ELF-1 (cell line): Measurements from ENCODE around the gene CBX1.
A peak's percentile ranks its signal among the peaks of the same experiment; 100 is the strongest.

ENCODE experiments used
- DNase-seq: peaks from one replicate; pipeline ENCODE4 v3.0.0-alpha.2; 2016; ENCODE audit warnings: low read depth, low spot score

CBX1 gene

DNA sequence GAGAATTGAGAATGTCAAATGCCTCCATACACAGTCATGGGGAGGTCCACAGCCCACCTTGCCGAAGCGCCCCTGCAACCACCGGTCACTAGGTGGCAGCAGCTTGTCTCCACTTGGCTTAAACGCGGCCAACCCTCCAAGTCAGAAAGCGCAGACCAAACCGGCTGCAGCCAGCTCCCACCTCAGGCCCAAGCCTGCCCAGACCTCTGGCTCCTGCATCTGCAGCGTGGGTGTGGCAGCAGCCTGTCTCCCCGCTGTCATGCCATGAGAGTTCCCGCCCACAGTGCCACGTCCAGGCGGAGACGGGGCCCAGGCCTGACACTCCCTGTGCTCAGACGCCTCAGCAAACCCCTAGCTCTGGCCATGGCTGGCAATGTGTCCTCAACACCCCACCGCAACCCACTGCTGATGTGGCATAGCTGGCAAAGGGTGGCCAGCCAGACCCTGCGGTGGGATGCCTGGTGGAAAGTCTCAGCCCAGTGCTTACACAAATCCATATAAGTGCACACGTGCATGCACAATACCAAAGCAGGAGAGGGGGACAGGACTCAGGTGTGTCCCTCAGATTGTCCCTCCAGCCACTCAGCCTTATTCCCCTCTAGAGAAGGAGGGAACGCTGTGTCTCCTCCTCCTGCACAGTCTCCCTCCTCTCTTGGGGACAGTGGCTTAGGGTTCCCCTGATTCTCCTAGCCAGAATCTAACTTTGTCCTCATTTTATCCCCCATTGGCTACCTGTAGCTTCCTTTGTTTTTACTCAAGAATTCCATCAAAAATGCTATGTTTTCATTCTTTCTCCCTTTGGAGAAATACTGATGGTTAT, 74.6 kb downstream of the CBX1 start:
- DNase-seq = peak; percentile 97

DNA sequence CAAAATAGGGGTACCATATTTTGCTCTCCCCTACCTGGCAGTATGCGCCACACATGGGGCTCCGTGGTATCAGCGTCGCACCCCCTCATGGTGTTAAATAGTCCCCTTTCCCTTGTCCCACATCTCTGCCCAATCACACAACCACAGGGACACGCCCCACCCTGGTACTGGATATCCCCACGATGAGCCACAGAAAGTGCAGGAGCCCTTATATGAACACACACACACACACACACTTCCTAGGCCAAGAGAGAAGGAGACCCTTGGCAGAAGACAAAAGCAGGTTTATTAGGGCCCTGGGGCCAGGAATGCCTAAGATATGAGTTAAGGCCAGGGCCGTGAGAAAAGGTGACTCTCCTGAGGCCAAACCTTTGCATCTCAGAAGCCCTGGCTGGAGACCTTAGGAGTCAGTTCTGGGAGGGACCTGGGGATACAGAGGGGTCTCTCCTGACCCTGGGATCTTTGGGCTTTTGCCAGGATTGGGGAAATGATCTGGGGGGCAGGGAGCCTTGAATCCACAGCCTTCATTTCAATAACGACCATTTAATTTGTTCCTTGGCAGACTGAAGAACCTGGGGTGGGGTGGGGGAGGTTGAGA, 75.3 kb downstream of the CBX1 start:
- DNase-seq = peak; percentile 88

DNA sequence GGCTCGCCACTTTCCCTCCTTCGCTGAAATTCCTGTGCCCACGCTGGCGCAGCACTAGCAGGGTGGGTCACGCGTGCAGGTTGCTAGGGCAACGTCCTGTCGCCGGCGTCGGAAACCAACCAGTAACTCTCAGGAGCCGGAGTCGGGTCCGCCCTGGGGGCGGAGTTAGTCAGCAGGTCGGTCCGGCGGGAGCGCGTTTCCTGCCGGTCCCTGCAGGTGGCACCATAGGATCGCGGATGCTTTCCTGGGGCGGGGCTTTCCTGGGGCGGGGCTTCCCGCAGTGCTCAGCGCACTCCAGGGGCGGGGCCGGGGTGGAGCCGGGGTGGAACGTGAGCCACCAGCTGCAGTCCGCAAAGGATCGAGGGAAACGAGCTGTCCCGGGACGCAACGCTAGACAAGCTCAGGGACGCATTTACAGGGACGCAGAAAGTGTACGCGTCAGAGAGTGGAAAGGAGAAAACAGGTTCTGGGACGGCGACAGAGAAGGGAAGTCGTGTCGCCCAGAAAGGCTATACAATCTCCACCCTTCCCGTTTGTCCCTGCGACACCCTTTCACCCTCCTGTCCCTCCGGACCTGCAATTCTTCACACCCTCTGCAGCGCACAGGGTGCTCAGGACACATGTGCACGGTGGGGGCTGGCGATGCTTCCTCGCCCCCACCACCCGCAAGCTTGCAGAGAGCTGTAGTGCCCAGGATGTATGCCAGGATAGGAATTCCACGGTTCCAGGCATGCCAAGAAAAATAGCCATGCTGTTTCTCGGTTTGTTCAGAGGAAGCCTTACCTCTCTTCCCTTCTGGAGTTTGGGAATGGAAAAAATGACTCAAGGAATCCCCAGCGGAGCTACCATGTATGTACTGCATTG, 76.0 kb downstream of the CBX1 start:
- DNase-seq = peak; percentile 97

DNA sequence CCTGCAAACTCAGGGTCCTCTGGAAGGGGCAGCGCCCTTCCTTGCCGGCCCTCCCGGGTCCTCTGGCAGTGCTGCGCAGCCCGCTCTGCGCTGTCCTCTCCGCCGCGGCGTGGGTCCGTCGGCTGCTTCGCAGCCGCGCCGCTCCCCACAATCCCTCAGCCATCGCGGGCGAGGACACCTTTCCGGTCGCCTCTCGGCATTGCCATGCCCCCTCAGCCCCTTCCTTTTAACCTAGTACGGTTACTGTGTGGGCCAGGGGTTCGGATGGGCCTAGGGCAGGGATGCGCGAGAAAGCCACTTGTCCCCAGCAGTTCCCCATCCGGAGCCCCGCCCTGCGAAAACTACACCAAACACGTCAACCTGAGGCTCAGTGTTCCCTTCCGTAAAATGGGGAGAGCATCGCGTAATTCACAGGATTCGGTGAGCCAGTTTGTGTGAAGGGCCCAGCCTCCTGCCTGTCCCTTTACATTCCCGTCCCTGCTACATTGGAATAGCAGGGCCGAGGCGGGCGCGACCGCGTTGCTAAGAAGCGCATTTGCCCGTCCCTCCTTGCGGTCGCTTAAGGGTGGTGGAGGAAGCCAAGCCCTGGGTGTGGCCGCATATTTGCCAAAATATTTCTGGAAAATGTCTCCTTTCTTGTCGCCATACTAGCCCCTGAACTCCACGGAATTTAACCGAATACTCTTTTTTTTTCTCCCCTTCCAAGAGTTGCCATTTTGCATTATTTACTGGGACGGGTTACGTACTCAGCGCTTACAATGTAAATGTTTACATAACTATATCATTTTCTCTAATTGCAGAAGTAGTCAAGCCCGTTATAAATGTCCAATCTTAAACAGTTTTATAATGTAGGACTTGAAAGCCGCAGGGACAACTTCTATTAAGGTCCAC, 76.9 kb downstream of the CBX1 start:
- peak; percentile 72 for DNase-seq

DNA sequence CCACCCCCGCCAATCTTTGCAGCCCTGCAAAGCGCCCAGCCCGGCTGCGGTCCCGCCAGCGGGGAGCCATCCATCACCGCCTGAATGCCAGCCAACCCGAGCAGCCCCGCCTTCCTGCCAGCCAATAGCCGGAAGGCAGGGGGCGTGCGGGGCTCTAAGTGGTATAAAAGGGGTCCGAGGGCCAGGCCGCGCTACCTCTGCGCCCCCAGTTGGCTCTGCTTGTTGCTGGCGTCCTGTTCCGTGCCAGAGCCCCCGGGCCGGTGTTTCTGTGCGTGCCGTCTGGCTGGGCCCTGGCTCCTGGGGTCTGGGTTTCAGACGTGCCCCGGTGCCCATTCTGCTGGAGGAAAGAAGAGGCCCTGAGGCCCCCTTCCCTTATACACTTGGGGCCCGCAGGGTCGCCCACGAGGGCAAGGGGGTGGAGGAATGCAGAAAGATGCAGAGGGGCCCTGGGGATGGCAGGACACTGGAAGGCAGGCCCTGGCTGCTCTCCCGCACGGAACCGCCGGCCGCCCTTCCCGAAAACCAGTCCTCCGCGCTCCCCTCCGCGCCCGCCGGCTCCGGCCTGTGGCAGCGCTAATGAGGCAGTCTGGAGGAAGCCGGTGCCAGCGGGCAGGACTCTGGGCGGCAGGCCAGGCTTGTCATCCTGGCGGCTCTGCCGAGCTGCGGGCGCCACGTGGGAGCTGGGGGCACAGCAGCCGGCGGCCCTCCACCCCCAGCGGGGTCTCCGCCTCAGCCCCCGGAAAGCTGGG, 77.7 kb downstream of the CBX1 start:
- DNase-seq = peak; percentile 91

DNA sequence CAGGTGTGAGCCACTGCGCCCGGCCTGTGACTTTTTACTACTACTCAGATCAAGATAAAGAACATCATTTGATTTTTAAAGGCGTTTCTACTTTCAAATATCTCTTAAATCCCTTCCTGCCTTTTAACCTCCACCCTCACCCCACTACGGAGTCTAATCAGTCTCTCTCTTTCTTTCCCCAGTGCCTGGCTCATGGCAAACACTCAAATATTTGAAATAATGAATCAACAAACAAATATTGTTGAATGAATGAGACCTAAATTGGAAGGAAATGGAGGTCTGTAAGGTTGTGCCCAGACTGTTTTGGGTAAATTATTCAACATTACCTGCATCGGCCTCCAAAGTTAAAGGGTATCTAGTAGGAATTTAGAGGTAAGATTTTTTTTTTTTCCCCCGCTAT, 78.4 kb downstream of the CBX1 start:
- no peak for DNase-seq

DNA sequence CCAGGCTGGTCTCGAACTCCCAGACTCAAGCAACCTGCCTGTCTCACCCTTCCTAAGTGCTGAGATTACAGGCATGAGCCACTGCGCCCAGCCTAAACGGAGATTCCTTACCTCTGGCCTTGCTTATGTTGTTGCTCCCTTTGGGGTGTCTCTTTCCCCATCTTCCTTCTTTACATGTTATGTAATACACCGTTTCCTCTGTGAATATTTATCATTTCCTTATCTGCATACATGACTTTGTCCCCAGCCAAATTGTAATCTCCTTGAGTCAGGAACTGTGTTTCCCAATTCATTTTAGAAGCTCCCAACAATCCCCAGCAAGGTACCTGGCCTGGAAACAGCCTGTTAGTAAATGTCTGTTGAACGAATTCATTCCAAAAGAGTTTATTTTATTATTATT, 79.3 kb downstream of the CBX1 start:
- no peak for DNase-seq
